Adipose tissue (tissue), 3 donors: ENCODE data around the gene HOXD11. TPM values are rescaled to one million over a fixed set of nuclear protein-coding genes. Genes with fewer than 3 reads are reported as not detected.

Source experiments
- H3K27ac ChIP-seq: one replicate; pipeline ENCODE4 v1.5.1; 2013; ENCODE audit warnings: low read depth, low read length
- WGBS, 3 donors: extraction: QIAGEN DNeasy Blood & Tissue Kit; methylation state at CpG; one replicate each; pipeline ENCODE4 v1.1.7; 2013; 5-methylcytosine and 5-hydroxymethylcytosine counted together
- polyA plus RNA-seq, 3 donors: library from polyadenylated mRNA; stranded (reverse); fragments of 200-250 nt; gene quantifications; one replicate each; pipeline ENCODE4 v1.2.3, GENCODE V29; 2013
- donor health status: healthy with polysubstance abuse.
- donor health status: Bipolar disorder and iron deficiency.
- donor health status: healthy.

Gene HOXD11
- polyA plus RNA-seq, 3 donors = 0.05 to 0.59 TPM; not detected in 1

- WGBS, 3 donors = 16 to 43% (median 21%) methylated on average over 26 of the region's 26 CpGs
- H3K27ac ChIP-seq = no peak overlapping the region
Observed at GRCh38 chr2:176114120-176114929, 7.2 kb downstream of the HOXD11 start.

- 19 to 41% (median 26%) methylated on average over 16 of the region's 16 CpGs for WGBS, 3 donors
- H3K27ac ChIP-seq = no peak overlapping the region
Observed at GRCh38 chr2:176114930-176115625, 8.0 kb downstream of the HOXD11 start.

GRCh38 chr2:176115883-176116813, 9.1 kb downstream of the HOXD11 start, which contains the start of gene HOXD10:
TSS of gene HOXD10 (plus strand) at chr2:176116778. CDS start at chr2:176116834, 56 bp downstream.
- WGBS, 3 donors = 4 to 8% (median 7%) methylated on average over 61 to 66 of the region's 66 CpGs

GRCh38 chr2:176117162-176117822, 10.2 kb downstream of the HOXD11 start:
- 18 to 35% (median 20%) methylated on average over 40 of the region's 40 CpGs for WGBS, 3 donors
- H3K27ac ChIP-seq = no peak overlapping the region

More at GRCh38 chr2:176115883-176116813, 9.1 kb downstream of the HOXD11 start, which contains the start of gene HOXD10:
- H3K27ac ChIP-seq = no peak within 1 kb of the TSS

- H3K27ac ChIP-seq = no peak overlapping the region
- 12 to 37% (median 15%) methylated on average over 11 of the region's 11 CpGs for WGBS, 3 donors
Observed at GRCh38 chr2:176117823-176118371, 10.8 kb downstream of the HOXD11 start.

GRCh38 chr2:176118601-176119339, 11.7 kb downstream of the HOXD11 start:
- H3K27ac ChIP-seq = no peak overlapping the region
- WGBS, 3 donors = 13 to 33% (median 13%) methylated on average over 24 of the region's 24 CpGs

- H3K27ac ChIP-seq = no peak overlapping the region
- WGBS, 3 donors = 16 to 47% (median 30%) methylated on average over 13 of the region's 13 CpGs
Observed at GRCh38 chr2:176120364-176121189, 13.5 kb downstream of the HOXD11 start.

GRCh38 chr2:176121190-176122051, 14.3 kb downstream of the HOXD11 start:
- WGBS, 3 donors = 11 to 22% (median 12%) methylated on average over 51 to 53 of the region's 53 CpGs

GRCh38 chr2:176122052-176122682, 15.1 kb downstream of the HOXD11 start:
- WGBS, 3 donors = 2 to 3% (median 2%) methylated on average over 42 to 47 of the region's 47 CpGs
- H3K27ac ChIP-seq = no peak overlapping the region

More at GRCh38 chr2:176121190-176122051, 14.3 kb downstream of the HOXD11 start:
- no peak overlapping the region for H3K27ac ChIP-seq

GRCh38 chr2:176122683-176123410, 15.8 kb downstream of the HOXD11 start, which contains the start of gene HOXD9:
TSS of gene HOXD9 (plus strand) at chr2:176122719. CDS start at chr2:176122769, 50 bp downstream.
- H3K27ac ChIP-seq = no peak within 1 kb of the TSS
- 2 to 3% (median 2%) methylated on average over 54 to 84 of the region's 84 CpGs for WGBS, 3 donors

GRCh38 chr2:176123411-176124109, 16.5 kb downstream of the HOXD11 start:
- no peak overlapping the region for H3K27ac ChIP-seq
- WGBS, 3 donors = 6 to 14% (median 7%) methylated on average over 40 of the region's 40 CpGs

GRCh38 chr2:176124110-176124946, 17.2 kb downstream of the HOXD11 start:
- 12 to 44% (median 24%) methylated on average over 34 of the region's 34 CpGs for whole genome bisulfite sequencing, 3 donors
- no peak overlapping the region for H3K27ac ChIP-seq
